T-helper 1 cell treated with Interleukin-12 subunit alpha and Interleukin-12 subunit beta and Interleukin-4 antibody, amounts not matched to agents 30 μg/mL and 1 μg/mL, for 36 hours (primary cell): Measurements from ENCODE around the gene TMEM33.
"Not testable (repeated sequence)": the region's sequence is repeated elsewhere in the genome, so short reads cannot be mapped to it uniquely, and the experiment has no call there.

ENCODE experiments used
- H3K27ac Mint-ChIP-seq: one replicate; pipeline ENCODE4 v1.8.0; 2021; ENCODE audit warnings: mild to moderate bottlenecking, mixed read lengths
- H3K27me3 Mint-ChIP-seq: one replicate; pipeline ENCODE4 v1.8.0; 2021; ENCODE audit warnings: low read depth, mixed read lengths
- H3K36me3 Mint-ChIP-seq: one replicate; pipeline ENCODE4 v1.8.0; 2021; ENCODE audit warnings: low read depth, mixed read lengths
- H3K4me1 Mint-ChIP-seq: one replicate; pipeline ENCODE4 v1.8.0; 2021; ENCODE audit warnings: low read depth, mixed read lengths
- H3K4me3 Mint-ChIP-seq: one replicate; pipeline ENCODE4 v1.8.0; 2021; ENCODE audit warnings: mild to moderate bottlenecking, moderate library complexity, mixed read lengths
- H3K9me3 Mint-ChIP-seq: one replicate; pipeline ENCODE4 v1.8.0; 2021; ENCODE audit warnings: mixed read lengths

TMEM33 gene

GRCh38 chr4:41934901-41935651 is at the start of gene TMEM33:
TSS of gene TMEM33 (plus strand) at chr4:41935429. CDS start at chr4:41935485, 56 bp downstream.
- Mint-ChIP-seq H3K4me1 (peaks cover 31% of the 10 kb centered on the region), H3K27ac (peak within 1 kb of the TSS; percentile 89), H3K4me3 (peak within 1 kb of the TSS; percentile 94), H3K27me3 (no peaks in the 10 kb centered on the region), H3K36me3 (peaks cover 17% of the 10 kb centered on the region), H3K9me3 (peaks cover 6% of the 10 kb centered on the region)

- H3K27me3 Mint-ChIP-seq = peaks cover 73% of the 10 kb centered on the region
- H3K36me3 Mint-ChIP-seq = peaks cover 2% of the 10 kb centered on the region
- no peak overlapping the region for H3K4me3 Mint-ChIP-seq
- H3K27ac Mint-ChIP-seq = no peak overlapping the region
- H3K4me1 Mint-ChIP-seq = peaks cover 3% of the 10 kb centered on the region
- no peaks in the 10 kb centered on the region for H3K9me3 Mint-ChIP-seq
These were observed 49.8 kb upstream of the TMEM33 start for GRCh38 chr4:41885456-41885855.

GRCh38 chr4:41887277-41887676 is 48.0 kb upstream of the TMEM33 start:
- peaks cover 2% of the 10 kb centered on the region for H3K36me3 Mint-ChIP-seq
- peaks cover 3% of the 10 kb centered on the region for H3K4me1 Mint-ChIP-seq
- H3K9me3 Mint-ChIP-seq = no peaks in the 10 kb centered on the region
- H3K27me3 Mint-ChIP-seq = peaks cover 59% of the 10 kb centered on the region
- H3K4me3 Mint-ChIP-seq = no peak overlapping the region
- H3K27ac Mint-ChIP-seq = no peak overlapping the region

GRCh38 chr4:41887821-41888686 is 47.2 kb upstream of the TMEM33 start:
- Mint-ChIP-seq H3K27me3 (peaks cover 58% of the 10 kb centered on the region), H3K4me3 (no peak overlapping the region), H3K4me1 (peaks cover 1% of the 10 kb centered on the region), H3K9me3 (no peaks in the 10 kb centered on the region), H3K27ac (no peak overlapping the region), H3K36me3 (no peaks in the 10 kb centered on the region)

- H3K27ac Mint-ChIP-seq = no peak overlapping the region
- no peaks in the 10 kb centered on the region for H3K4me1 Mint-ChIP-seq
- no peaks in the 10 kb centered on the region for H3K9me3 Mint-ChIP-seq
- no peak overlapping the region for H3K4me3 Mint-ChIP-seq
- no peaks in the 10 kb centered on the region for H3K36me3 Mint-ChIP-seq
- peaks cover 52% of the 10 kb centered on the region for H3K27me3 Mint-ChIP-seq
These were observed 46.5 kb upstream of the TMEM33 start for GRCh38 chr4:41888687-41889074.

GRCh38 chr4:41889317-41889716 is 45.9 kb upstream of the TMEM33 start:
- Mint-ChIP-seq H3K27me3 (peaks cover 51% of the 10 kb centered on the region), H3K4me1 (no peaks in the 10 kb centered on the region), H3K36me3 (no peaks in the 10 kb centered on the region), H3K4me3 (no peak overlapping the region), H3K9me3 (no peaks in the 10 kb centered on the region), H3K27ac (no peak overlapping the region)

GRCh38 chr4:41890085-41890484 is 45.1 kb upstream of the TMEM33 start:
- Mint-ChIP-seq H3K9me3 (no peaks in the 10 kb centered on the region), H3K4me1 (no peaks in the 10 kb centered on the region), H3K4me3 (no peak overlapping the region), H3K36me3 (no peaks in the 10 kb centered on the region), H3K27ac (no peak overlapping the region), H3K27me3 (peaks cover 46% of the 10 kb centered on the region)

- Mint-ChIP-seq H3K9me3 (no peaks in the 10 kb centered on the region), H3K36me3 (no peaks in the 10 kb centered on the region), H3K4me3 (no peak overlapping the region), H3K4me1 (no peaks in the 10 kb centered on the region), H3K27me3 (peaks cover 16% of the 10 kb centered on the region), H3K27ac (no peak overlapping the region)
These were observed 38.6 kb upstream of the TMEM33 start for GRCh38 chr4:41896648-41897047.

- Mint-ChIP-seq H3K9me3 (no peaks in the 10 kb centered on the region), H3K27me3 (peaks cover 12% of the 10 kb centered on the region), H3K36me3 (no peaks in the 10 kb centered on the region), H3K27ac (no peak overlapping the region), H3K4me1 (no peaks in the 10 kb centered on the region), H3K4me3 (no peak overlapping the region)
These were observed 37.5 kb upstream of the TMEM33 start for GRCh38 chr4:41897698-41898097.

GRCh38 chr4:41909136-41909535 is 26.1 kb upstream of the TMEM33 start:
- not testable (repeated sequence) for H3K4me3 Mint-ChIP-seq, H3K36me3 Mint-ChIP-seq, H3K4me1 Mint-ChIP-seq

GRCh38 chr4:41912546-41912945 is 22.7 kb upstream of the TMEM33 start:
- Mint-ChIP-seq H3K27me3 (no peaks in the 10 kb centered on the region), H3K36me3 (no peaks in the 10 kb centered on the region), H3K9me3 (no peaks in the 10 kb centered on the region), H3K4me1 (peaks cover 3% of the 10 kb centered on the region), H3K27ac (no peak overlapping the region), H3K4me3 (no peak overlapping the region)

More at GRCh38 chr4:41909136-41909535, 26.1 kb upstream of the TMEM33 start:
- H3K27ac Mint-ChIP-seq, H3K27me3 Mint-ChIP-seq, H3K9me3 Mint-ChIP-seq: not testable (repeated sequence)

GRCh38 chr4:41913509-41913908 is 21.7 kb upstream of the TMEM33 start:
- Mint-ChIP-seq H3K4me1 (peaks cover 3% of the 10 kb centered on the region), H3K9me3 (no peaks in the 10 kb centered on the region), H3K27ac (no peak overlapping the region), H3K4me3 (no peak overlapping the region), H3K36me3 (no peaks in the 10 kb centered on the region), H3K27me3 (peaks cover 4% of the 10 kb centered on the region)

GRCh38 chr4:41918278-41918677 is 17.0 kb upstream of the TMEM33 start:
- Mint-ChIP-seq H3K4me3 (no peak overlapping the region), H3K27ac (no peak overlapping the region), H3K27me3 (peaks cover 4% of the 10 kb centered on the region), H3K4me1 (peaks cover 3% of the 10 kb centered on the region), H3K36me3 (no peaks in the 10 kb centered on the region), H3K9me3 (peaks cover 11% of the 10 kb centered on the region)

GRCh38 chr4:41920416-41920815 is 14.8 kb upstream of the TMEM33 start:
- not testable (repeated sequence) for H3K4me1 Mint-ChIP-seq, H3K4me3 Mint-ChIP-seq, H3K27ac Mint-ChIP-seq, H3K36me3 Mint-ChIP-seq, H3K27me3 Mint-ChIP-seq
- peaks cover 11% of the 10 kb centered on the region for H3K9me3 Mint-ChIP-seq

GRCh38 chr4:41921476-41921875 is 13.8 kb upstream of the TMEM33 start:
- Mint-ChIP-seq H3K4me1 (no peaks in the 10 kb centered on the region), H3K9me3 (peaks cover 11% of the 10 kb centered on the region), H3K27ac (no peak overlapping the region), H3K27me3 (peaks cover 4% of the 10 kb centered on the region), H3K36me3 (no peaks in the 10 kb centered on the region), H3K4me3 (no peak overlapping the region)
